ENCODE measurements around the gene LINGO3. TPM values are rescaled to one million over a fixed set of nuclear protein-coding genes. Genes with fewer than 3 reads are reported as not detected.

Gene LINGO3
- polyA plus RNA-seq, 1 donor (not counting 4 experiments of a cell fraction or from before 2014, with no cell fraction given): not detected

DNA sequence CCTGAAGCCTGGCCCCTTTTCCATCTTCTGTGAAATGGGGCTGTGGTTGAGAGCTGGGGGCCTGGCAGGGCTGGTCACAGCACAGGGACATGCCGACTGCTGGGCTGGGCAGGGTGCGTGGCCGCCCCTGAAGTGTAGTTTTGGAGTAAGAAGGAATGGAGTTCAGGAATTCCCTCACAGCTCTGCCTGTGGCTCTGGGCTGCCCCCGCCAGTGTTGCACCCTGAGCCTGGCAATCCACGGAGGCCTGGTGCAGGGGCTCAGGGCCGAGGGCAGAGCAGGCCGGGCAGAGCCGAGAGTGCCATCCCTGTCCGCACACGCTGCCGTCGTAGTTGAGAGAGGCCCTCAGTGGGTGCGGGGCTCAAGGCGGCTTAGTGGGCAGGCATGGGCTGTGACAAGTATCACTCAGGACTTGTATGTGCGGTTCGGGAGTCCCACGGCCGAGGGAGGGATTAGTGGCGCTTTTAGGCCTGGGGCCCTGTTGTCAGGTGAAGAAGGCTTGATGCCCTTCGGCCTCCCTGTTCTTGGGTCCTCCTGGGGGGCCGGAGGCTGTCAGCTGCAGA is 30.2 kb upstream of the LINGO3 start:
- DNase-seq (ENCODE audit: low read depth, low spot score): no peak
- Histone ChIP-seq H2AFZ (ENCODE audit: control insufficient read depth, low read length) (no peak overlapping the region), H3K4me1 (ENCODE audit: control insufficient read depth, extremely low read depth, insufficient read depth, low read length) (no peaks in the 10 kb centered on the region), H3K27ac (ENCODE audit: control insufficient read depth, insufficient read depth, low read length) (no peak overlapping the region), H3K9me3 (ENCODE audit: control insufficient read depth, low read depth, low read length) (no peaks in the 10 kb centered on the region), H3K9ac (ENCODE audit: control insufficient read depth, extremely low read depth, insufficient read depth, low read length) (no peak overlapping the region), H3K79me2 (ENCODE audit: control insufficient read depth, insufficient read depth, low read length) (peaks cover 19% of the 10 kb centered on the region), H4K20me1 (ENCODE audit: control insufficient read depth, extremely low read depth, insufficient read depth, low read length) (peaks cover 5% of the 10 kb centered on the region), H3K4me2 (ENCODE audit: control insufficient read depth, extremely low read depth, insufficient read depth, low read depth, low read length) (no peak overlapping the region), H3K36me3 (ENCODE audit: control insufficient read depth in 2 of 2, extremely low read depth in 1 of 2, insufficient read depth in 2 of 2, low read length in 2 of 2) (peaks cover 1 to 3% of the 10 kb centered on the region in 2 experiments), H3K4me3 (ENCODE audit: control insufficient read depth in 2 of 3, extremely low read depth in 1 of 3, insufficient read depth in 2 of 3, low read depth in 1 of 3, low read length in 3 of 3) (no peak overlapping the region), H3K27me3 (ENCODE audit: control insufficient read depth, extremely low read depth, insufficient read depth, low read length) (no peaks in the 10 kb centered on the region), H3K9me1 (ENCODE audit: control insufficient read depth, extremely low read depth, insufficient read depth, low read length) (peaks cover 3% of the 10 kb centered on the region)
- no peak for FAIRE-seq
- TF ChIP-seq, protein P1, sequence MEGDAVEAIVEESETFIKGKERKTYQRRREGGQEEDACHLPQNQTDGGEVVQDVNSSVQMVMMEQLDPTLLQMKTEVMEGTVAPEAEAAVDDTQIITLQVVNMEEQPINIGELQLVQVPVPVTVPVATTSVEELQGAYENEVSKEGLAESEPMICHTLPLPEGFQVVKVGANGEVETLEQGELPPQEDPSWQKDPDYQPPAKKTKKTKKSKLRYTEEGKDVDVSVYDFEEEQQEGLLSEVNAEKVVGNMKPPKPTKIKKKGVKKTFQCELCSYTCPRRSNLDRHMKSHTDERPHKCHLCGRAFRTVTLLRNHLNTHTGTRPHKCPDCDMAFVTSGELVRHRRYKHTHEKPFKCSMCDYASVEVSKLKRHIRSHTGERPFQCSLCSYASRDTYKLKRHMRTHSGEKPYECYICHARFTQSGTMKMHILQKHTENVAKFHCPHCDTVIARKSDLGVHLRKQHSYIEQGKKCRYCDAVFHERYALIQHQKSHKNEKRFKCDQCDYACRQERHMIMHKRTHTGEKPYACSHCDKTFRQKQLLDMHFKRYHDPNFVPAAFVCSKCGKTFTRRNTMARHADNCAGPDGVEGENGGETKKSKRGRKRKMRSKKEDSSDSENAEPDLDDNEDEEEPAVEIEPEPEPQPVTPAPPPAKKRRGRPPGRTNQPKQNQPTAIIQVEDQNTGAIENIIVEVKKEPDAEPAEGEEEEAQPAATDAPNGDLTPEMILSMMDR (optimal IDR thresholded peaks at IDR 0.05 in 1 of 3, IDR thresholded peaks at IDR 0.05 in 1 of 3, conservative IDR thresholded peaks at IDR 0.05 in 1 of 3; ENCODE audit: extremely low read depth in 1 of 3, insufficient read depth in 2 of 3, low read length in 3 of 3): no peak
- no peak for TF ChIP-seq EZH2 (IDR thresholded peaks at IDR 0.05; ENCODE audit: low read length)
- dilution Hi-C loops (cut with MboI; ENCODE audit: extremely low pct_ligation_motif_present, low sequenced_read_pairs): no loop called here

DNA sequence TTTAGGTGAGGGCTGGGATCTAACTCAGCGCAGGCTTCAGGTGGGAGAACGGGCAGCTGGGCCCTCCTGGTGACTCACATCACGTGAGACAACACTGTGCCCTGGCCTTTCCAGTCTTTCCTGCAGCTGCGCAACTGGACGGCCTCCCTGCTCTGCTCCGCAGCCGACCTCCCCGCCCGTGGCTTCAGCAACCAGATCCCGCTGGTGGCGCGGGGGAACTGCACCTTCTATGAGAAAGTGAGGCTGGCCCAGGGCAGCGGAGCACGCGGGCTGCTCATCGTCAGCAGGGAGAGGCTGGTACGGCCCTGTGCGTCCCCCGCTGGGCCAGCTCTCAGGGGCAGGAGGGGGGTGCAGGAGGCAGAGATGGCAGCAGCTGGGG is 29.4 kb upstream of the LINGO3 start:
- Histone ChIP-seq H2AFZ (ENCODE audit: control insufficient read depth, low read length) (no peak overlapping the region), H3K4me1 (ENCODE audit: control insufficient read depth, extremely low read depth, insufficient read depth, low read length) (no peaks in the 10 kb centered on the region), H3K4me3 (ENCODE audit: control insufficient read depth in 2 of 3, extremely low read depth in 1 of 3, insufficient read depth in 2 of 3, low read depth in 1 of 3, low read length in 3 of 3) (no peak overlapping the region), H3K9me3 (ENCODE audit: control insufficient read depth, low read depth, low read length) (no peaks in the 10 kb centered on the region), H3K79me2 (ENCODE audit: control insufficient read depth, insufficient read depth, low read length) (peaks cover 23% of the 10 kb centered on the region), H3K36me3 (ENCODE audit: control insufficient read depth in 2 of 2, extremely low read depth in 1 of 2, insufficient read depth in 2 of 2, low read length in 2 of 2) (peaks cover 1 to 3% of the 10 kb centered on the region in 2 experiments), H3K4me2 (ENCODE audit: control insufficient read depth, extremely low read depth, insufficient read depth, low read depth, low read length) (no peak overlapping the region), H3K27ac (ENCODE audit: control insufficient read depth, insufficient read depth, low read length) (no peak overlapping the region), H3K27me3 (ENCODE audit: control insufficient read depth, extremely low read depth, insufficient read depth, low read length) (no peaks in the 10 kb centered on the region), H3K9me1 (ENCODE audit: control insufficient read depth, extremely low read depth, insufficient read depth, low read length) (peaks cover 3% of the 10 kb centered on the region), H3K9ac (ENCODE audit: control insufficient read depth, extremely low read depth, insufficient read depth, low read length) (no peak overlapping the region), H4K20me1 (ENCODE audit: control insufficient read depth, extremely low read depth, insufficient read depth, low read length) (peaks cover 5% of the 10 kb centered on the region)
- FAIRE-seq (no peak), DNase-seq (ENCODE audit: low read depth, low spot score) (no peak)
- TF ChIP-seq, protein P1 (optimal IDR thresholded peaks at IDR 0.05 in 1 of 3, IDR thresholded peaks at IDR 0.05 in 1 of 3, conservative IDR thresholded peaks at IDR 0.05 in 1 of 3; ENCODE audit: extremely low read depth in 1 of 3, insufficient read depth in 2 of 3, low read length in 3 of 3): no peak
- TF ChIP-seq EZH2 (IDR thresholded peaks at IDR 0.05; ENCODE audit: low read length): no peak
- dilution Hi-C loops (cut with MboI; ENCODE audit: extremely low pct_ligation_motif_present, low sequenced_read_pairs): no loop called here

Data from keratinocyte (primary cell).